Stimulated activated CD4-positive, alpha-beta T cell treated with anti-CD3 and anti-CD28 coated beads, Interleukin-12 subunit alpha, Interleukin-12 subunit beta, amount 100 ng/mL, for 24 hours (primary cell): Measurements from ENCODE around the gene CMTM8.
"Not testable (repeated sequence)": the region's sequence is repeated elsewhere in the genome, so short reads cannot be mapped to it uniquely, and the experiment has no call there.

ENCODE experiments used
- DNase-seq, 2 experiments: peaks; one replicate each; pipeline ENCODE4 v3.0.0-alpha.2; 2020; ENCODE audit warnings: low read depth in 2 of 2

The CMTM8 gene

DNA sequence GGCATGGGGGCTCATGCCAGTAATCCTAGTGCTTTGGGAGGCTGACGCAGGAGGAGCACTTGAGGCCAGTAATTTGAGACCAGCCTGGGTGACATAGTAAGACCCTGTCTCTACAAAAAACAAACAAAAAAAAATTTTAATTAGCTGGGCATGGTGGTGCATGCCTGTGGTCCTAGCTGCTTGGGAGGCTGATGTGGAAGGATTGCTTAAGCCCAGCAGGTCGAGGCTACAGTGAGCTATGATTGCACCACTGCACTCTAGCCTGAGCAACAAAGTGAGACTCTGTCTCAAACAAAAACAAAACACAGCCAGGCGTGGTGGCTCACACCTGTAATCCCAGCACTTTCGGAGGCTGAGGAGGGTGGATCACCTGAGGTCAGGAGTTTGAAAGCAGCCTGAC is 9.7 kb upstream of the CMTM8 start:
- not testable (repeated sequence) for DNase-seq

DNA sequence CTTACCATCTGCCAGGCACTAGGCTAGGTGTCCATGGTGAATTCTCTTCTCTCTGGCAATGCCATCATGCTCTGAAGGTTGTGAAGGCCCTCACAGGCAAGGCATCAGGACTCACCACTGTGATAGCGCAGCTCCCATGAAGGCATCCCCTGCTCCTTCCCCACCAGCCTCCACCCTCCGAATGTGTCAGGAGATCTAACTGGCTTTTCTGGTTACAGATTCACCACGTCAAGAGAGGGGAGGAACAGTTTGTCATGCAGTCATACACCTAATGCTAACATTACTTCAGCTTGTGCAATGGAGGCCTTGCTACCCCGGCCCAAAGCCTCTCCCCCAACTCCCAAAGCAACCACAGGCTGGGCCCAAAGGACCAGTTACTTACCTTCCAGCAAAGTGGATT is 8.9 kb upstream of the CMTM8 start:
- DNase-seq, result no peak

DNA sequence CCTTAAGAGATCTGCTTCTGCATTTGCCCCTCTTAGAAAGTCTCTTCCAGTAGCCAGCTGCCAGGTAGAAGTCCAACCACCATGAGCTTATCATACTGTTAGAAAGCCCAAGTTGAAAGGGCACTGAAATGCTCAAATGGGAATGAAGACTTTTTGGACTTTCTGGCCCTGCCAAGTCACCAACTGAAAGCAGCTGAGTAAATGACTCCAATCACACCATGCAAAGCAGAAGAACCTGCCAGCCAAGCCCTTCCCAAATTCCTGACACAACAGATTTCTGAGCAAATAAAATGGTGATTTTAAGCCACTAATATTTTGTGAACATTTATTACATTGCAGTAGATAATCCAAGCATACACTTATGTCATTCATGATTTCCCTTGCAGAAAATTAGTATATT is 2.1 kb upstream of the CMTM8 start:
- no peak for DNase-seq

DNA sequence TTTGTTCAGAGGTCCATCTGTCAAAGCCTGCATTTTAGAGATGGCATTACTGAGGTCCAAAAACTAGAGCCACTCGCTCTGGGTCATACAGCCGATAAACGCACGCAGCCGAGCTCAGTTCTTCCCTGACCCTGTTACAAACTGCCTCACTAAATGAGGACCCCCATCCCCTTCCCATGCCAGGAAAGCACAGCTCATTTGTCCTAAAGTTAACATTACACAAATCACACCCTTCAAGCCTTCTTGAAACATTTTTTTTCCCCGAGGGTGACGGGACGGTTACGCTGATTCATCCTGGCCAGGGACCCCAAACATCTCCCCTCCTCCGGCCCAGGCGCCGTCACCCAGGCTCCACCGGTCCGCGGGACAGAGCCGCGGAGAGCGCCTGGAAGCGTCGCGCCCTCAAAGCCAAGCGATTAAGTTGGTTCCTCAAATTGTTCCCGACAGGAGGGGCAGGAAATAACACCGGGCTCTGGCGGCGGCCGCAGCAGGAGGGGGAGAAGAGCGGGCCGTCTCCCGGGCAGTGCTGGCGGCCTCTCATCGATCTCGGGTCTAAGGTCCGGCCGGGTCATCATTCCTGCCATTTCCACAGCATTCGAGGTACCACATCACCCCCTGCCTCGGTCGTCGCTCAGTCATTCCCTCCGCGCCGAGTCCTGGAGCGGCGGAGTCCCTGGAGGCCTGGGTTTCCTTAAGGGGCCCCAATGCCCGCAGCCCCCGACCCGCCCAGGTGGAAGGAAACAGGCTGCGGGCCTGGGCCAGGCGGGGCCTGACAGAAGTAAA is 619 bp upstream of the CMTM8 start:
- DNase-seq, result no peak

DNA sequence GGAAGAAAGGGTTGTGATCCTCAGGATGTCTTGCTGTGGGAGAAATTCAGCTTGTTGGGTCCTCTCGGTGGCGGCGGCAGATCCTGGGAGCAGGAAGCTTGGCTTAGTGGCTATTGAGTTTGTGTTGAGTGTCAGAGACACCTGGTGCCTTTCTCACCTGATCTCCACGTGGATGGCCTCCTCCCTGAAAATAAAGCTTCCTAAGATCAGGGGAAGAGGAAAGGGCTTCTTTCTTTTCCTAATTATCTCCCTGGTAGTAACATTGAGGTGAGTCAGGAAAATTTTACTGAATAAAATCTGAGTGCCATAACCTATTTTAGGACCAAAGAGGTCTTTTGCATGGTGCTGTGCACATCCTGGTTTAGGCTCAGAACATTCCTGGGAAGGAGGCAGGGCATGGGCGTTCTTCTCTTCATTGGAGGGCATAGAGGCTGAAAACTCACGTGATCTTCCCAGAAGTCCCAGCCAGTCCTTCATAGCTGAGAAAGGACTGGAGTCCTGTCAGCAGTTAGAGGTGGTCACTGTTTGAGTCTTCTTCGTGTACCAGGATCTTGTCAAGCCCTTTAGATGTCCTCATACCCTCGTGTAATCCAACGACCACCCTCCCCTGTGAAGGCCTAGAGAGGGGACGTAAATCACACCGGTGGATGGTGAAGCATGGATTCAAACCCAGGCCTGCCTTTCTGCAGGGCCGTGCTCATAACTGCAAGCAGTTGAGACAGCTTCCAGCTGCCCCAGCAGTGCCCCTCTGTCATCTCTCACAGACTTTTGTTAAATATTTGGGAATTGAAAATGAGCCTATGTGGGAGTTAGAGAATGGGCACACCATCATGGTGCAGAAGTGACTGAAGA is 1.1 kb downstream of the CMTM8 start:
- no peak for DNase-seq

DNA sequence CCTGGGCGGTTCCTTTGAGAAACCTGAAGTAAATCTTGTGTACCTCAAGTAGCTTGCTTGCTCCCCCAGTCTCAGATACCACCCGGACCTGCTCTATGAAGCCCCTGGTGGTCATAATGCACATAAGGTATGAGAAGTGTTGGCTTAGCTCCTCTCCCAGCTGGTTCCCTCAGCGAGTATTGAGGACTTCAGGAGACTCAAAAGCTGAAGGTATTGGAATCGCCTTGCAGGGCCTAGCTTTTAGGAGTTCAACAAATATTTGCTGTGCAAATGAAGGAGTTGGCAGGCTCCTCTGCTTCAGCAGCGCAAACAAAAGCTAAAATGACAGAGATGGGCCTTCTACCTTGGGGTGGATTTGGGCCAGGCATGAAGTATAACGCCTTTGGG is 1.7 kb downstream of the CMTM8 start:
- DNase-seq, result peak; percentile 4 to 29

DNA sequence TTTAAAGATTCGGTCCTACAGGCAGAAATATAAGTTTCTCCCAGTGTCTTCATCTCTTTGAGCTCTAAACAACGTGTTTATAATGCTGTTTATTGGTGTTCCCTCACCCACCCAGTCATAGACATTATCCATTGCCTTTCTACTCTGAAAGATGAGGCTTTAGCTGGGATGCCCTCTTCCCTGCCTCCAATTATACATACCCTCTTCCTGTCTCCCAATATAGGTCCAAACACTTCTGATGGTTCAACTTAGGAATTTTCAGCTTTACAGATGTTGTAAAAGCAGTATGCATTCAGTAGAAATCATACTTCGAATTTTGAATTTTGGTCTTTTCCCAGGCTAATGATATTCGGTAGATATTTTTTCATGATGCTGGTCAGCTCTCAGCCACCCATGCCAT is 2.6 kb downstream of the CMTM8 start:
- no peak for DNase-seq

DNA sequence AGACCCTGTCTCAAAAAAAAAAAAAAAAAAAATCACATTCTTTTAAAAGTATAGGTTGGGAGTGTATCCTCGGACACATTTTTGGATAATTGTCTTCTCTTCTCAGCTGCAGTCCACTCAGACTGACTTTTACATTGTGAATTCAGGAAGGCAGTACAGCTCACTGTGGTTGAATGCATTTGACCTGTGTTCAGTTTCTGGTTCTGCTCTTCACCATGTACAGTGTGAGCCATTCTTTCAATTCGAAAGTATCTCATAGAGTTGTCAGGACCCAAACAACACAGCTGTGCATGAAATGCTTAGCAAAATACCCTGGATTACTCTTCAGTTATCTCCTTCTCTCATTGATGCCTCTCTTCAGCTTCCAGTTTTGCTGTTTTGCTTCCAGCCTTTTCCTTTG is 5.0 kb downstream of the CMTM8 start:
- no peak for DNase-seq

DNA sequence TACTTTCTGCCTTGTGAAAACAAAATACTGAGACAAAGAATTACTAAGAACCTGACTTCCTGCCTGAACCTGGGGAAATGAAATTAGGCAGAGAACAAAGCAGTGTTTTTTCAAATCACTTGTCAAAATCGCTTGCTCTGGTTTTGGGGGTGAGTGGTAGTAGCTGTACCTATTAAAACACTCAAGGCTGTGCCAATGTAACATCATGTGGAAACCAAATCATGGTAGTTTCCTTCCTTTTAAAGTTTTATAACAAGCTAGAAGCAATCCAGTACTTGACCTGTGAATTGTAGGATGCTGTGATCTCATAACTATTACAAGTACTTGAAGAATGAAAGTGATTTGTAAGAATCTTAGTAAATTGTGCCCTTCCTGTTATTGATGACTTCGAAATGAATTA is 6.7 kb downstream of the CMTM8 start:
- DNase-seq, result no peak

DNA sequence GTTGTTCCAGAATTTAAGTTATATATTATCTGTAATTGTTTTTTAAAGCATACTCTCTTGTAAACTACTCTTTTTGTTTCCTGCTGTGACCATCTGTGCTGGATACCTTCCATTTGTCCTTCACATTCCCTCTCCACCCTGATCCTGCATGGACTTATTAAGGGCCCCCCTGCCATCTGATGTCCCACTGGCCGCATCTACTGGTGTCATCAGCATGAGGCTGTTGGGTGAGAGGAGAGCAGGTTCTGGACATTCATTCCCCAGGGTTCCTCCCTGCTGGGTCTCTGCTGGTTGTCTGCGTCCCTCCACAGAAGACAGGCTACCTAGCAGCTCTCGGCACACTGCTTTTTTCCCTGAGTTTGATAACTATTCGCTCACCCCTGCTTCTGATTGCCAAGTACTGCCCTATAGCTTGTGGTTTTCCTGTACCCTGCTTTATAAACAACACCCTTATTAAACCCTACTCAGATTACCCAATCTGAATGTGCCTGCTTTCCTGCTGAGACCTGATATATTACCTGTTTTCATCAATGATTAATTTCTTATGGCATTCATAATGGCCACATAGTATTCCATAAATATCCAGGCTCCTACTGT is 7.7 kb downstream of the CMTM8 start:
- DNase-seq, result no peak

DNA sequence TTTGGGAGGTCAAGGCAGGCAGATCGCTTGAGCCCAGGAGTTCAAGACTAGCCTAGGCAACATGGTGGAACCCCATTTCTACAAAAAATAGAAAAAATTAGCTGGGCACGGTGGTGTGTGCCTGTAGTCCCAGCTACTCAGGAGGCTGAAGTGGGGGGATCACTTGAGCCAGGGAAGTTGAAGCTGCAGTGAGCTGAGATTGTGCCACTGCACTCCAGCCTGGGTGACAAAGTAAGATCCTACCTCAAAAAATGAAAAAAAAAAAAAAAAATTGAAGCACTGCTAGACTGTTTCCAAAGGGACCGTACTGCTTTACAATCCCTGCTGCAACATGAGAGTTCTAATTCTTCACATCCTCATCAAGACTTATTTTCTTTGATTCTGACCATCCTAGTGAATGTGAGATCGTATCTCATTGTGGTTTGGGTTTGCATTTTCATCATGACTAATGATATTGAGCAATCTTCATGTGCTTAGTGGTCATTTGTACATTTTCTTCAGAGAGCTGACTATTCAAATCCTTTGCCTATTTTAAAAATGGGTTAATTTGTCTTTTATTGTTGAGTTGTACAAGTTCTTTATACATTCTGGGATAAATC is 10.8 kb downstream of the CMTM8 start:
- no peak for DNase-seq

DNA sequence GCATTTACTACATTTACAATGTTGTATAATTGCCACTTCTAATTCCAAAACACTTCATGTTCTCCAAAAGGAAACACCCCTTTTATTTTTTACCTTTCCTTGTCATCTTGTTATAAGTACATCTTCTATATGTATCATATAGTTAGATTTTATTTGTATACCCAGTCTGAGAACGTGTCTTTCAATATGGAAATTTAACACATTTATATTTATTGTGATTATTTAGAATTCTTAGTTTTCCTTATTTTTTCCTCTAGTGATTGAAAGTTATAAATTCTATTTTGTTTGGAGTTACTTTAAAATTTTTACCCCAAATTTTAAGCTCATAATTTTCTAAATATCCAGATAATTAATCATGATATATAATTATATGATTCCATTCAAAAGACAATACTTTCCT is 15.8 kb downstream of the CMTM8 start:
- DNase-seq, result no peak

DNA sequence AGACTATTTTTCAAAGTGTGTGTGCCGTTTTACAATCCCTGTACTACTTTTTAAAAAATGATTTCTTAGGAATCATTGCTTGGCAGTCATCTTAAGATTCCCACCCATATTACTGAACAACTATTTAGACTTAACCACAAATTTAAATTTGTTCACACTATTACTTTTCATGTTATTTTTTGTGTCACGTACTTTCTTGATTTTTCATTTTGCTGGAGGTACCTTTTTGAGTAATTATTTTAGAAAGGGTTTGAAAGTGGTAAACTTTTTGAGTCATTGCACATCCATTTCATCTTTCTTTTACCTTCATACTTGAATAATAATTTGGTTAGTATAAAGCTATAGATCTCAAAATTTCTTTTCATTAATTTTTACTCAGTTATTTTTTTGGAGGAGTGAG is 16.9 kb downstream of the CMTM8 start:
- no peak for DNase-seq

DNA sequence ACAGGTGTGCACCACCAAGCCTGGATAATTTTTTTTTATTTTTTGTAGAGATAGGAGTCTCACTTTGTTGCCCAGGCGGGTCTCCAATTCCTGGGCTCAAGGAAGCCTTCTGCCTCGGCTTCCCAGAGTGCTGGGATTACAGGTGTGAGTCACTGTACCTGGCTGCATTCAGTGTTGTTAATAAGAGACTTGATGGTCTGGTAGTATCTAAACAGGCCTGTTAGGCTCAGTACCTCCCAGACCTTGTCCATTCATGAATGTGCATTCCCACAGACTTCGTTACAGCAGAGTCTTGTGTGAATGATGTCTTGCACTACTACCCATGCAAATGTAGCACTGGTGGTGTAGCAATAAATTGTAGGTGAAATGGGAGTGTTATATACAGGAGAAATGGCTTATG is 17.7 kb downstream of the CMTM8 start:
- DNase-seq, result no peak

DNA sequence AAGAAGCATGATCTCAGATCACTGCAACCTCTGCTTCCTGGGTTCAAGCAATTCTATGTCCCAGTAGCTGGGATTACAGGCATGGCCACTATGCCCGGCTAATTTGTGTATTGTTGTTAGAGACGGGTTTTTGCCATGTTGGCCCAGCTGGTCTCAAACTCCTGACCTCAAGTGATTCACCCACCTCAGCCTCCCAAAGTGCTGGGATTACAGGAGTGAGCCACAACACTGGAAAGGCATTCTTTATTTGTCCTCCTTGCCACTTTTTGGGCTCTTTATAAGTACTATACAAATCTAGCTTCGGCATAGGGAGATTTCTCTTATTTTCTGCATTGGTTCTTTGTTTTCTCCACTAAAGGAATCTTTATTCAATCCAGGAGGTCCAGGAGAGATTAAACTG is 18.6 kb downstream of the CMTM8 start:
- DNase-seq, result no peak

DNA sequence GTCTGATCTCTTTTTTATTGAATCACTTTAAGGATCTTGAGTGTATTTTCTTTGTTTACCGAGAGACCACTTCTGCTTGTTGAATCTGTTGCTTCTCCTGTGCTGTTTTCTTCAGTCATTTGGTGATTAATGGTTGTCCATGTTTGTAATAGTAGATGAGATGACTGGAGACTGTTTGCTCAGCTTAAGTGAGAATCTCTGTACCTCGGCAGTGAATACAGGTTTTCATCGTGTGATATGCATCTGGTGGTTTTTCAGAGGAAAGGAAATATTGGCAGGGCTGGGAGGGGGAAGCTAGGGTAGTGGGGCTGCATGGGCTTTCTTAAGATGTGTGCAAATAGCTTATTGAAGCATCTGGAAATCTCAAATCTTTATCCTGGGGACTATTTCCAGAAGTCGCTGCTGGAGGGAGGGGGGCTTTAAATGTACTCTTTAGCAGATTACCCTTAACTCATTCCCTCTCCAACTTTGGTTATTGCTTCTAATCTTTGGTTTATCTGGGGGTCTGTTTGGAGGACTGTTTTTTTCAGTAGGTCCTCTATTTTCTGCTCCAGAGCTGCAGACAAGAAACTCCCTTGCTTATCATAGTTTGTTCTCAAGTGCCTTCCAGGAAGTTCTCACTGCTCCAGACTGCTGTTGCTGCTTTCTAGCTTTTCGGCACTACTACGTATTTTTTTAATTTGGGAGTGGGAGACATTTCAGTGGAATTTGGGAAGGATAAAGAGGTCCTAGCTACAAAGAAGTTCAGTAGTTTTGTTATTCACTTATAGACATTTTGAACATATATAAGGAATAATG is 19.4 kb downstream of the CMTM8 start:
- no peak for DNase-seq

DNA sequence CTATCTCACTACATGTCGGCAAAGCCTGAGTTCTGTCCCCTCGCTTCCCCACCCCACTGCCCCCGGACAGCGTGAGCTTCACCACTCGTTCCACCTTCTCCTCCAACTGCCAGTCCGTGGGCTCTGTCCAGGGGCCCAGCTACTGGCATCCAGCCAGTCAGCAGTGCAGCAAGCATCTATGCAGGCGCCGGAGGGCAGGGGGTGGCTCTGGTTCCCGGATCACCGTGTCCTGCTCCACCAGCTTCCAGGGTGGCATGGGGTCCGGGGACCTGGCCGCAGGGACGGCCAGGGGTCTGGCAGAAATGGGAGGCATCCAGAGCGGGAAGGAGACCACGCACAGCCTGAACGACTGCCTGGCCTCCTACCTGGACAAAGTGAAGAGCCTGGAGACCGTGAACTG is 20.4 kb downstream of the CMTM8 start:
- DNase-seq, result no peak

DNA sequence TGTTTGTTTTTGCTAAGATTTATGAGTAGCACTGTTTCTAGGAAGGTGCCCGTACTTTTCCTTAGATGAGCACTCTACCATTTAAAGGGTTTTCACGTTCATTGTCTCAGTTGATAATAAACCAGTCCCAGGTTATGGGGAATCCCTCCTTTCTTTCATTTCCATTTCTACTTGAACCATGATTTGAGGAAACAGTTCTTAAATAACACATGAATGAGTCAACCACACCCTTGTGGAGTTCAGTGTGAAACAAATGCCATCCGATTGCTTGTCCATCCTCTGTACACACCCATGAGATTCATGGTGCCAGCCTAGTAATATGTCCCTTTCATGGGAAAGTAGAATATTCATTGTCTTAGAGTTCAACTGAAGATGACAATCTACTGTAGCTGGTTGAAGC is 23.1 kb downstream of the CMTM8 start:
- DNase-seq, result no peak

DNA sequence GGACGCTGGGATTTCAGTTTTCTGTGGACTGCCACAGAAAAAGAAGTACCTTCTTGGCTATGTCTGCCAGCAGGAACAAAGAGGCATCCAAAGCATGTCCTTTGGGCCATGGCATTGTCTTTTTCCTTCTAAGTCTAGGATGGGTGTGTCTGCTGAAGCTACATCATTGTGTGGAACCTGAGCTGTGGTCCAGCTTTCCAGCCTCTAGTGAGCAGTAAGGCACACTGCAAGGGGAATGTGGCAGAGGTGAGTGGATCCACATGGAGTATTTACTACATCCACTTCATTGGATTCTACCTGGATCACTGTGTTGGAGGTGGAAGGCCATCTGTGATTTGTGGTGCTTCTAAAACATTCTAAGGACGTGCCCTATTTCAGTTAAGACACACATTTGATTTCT is 23.7 kb downstream of the CMTM8 start:
- DNase-seq, result no peak

DNA sequence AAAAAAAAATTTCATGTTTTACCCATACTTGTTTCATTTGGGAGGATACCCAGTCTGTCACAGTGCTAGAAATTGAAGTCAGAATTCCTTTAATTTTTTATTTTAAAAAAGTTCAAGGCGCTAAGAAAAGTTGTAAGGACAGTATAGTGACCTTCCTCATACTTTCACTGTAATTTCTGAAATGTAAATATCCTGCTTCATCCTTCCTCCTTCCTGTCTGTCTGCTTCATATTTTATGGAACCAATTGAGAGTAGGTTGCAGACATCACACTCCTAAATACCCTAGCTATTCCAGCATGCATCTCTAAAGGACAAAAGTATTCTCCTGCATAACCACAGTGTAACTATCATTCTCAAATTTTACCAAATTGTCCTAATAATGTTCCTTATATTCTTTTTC is 35.8 kb downstream of the CMTM8 start:
- no peak for DNase-seq

DNA sequence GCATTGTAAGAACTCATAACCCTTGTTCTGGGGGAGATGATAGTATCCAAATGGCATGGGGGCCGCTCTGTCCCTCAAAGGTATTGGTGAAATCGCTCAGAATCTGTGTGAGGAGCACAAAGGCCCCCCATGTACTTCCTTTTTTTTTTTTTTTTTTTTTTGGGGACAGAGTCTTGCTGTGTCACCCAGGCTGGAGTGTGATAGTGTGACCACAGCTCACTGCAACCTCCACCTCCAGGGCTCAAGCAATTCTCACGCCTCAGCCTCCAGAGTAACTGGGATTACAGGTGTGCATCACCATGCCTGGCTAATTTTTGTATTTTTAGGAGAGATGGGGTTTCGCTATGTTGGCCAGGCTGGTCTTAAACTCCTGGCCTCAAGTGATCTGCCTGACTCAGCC is 37.0 kb downstream of the CMTM8 start:
- DNase-seq, result no peak
